Panc1 (cell line): Measurements from ENCODE around the gene RABGAP1L. TPM values are rescaled to one million over a fixed set of nuclear protein-coding genes. Genes with fewer than 3 reads are reported as not detected.

Experiments
- ATAC-seq: fragments of 200-7000 bp; cut with Tn5 transposase; 2 replicates; pipeline ENCODE4 v1.9.1; 2020; ENCODE audit warnings: mild to moderate bottlenecking, moderate library complexity
- BruUV-seq: library from RNA; stranded (reverse); fragments of 400-500 nt; replicated peaks from 2 replicates; lab custom pipeline; 2021; lab: Mats Ljungman, UMichigan
- CTCF ChIA-PET: fragments of 300-600 bp; sonication (Branson Sonifier 250); formaldehyde crosslinking; loops from one replicate; lab custom pipeline; 2022; ENCODE audit warnings: antibody characterized with exemption; lab: Charles Lee
- POLR2A ChIA-PET: fragments of 300-600 bp; sonication (Branson Sonifier 250); formaldehyde crosslinking; loops from one replicate; lab custom pipeline; 2022; ENCODE audit warnings: antibody characterized with exemption; lab: Charles Lee
- DNase-seq: peaks from one replicate; pipeline ENCODE4 v3.0.0-alpha.2; 2010; ENCODE audit warnings: low read depth, low spot score
- H3K27ac ChIP-seq: 2 replicates; pipeline ENCODE4 v1.5.1; 2011; ENCODE audit warnings: mild to moderate bottlenecking, low read length, inconsistent platforms
- H3K27me3 ChIP-seq: fragments of 200-500 bp; sonication (Bioruptor generic); 2 replicates; pipeline ENCODE4 v1.6.0; 2014; ENCODE audit warnings: low read length, inconsistent platforms; ENCODE audit not compliant: control insufficient read depth, insufficient read depth
- H3K36me3 ChIP-seq: fragments of 200-500 bp; sonication (Bioruptor generic); 2 replicates; pipeline ENCODE4 v1.5.1; 2014; ENCODE audit warnings: inconsistent platforms, mild to moderate bottlenecking, low read length, moderate library complexity; ENCODE audit not compliant: control insufficient read depth, insufficient read depth
- H3K4me1 ChIP-seq: 2 replicates; pipeline ENCODE4 v1.5.1; 2011; ENCODE audit warnings: inconsistent platforms, mild to moderate bottlenecking, low read length, moderate library complexity; ENCODE audit not compliant: control insufficient read depth, insufficient read depth
- H3K4me3 ChIP-seq, 2 experiments: 2 replicates each; pipeline ENCODE4 v1.5.1; 2011 to 2012; ENCODE audit warnings: low read depth in 2 of 2, low read length in 2 of 2, mild to moderate bottlenecking in 2 of 2, inconsistent platforms in 1 of 2, moderate library complexity in 1 of 2
- H3K9me3 ChIP-seq: fragments of 200-500 bp; sonication (Bioruptor generic); 2 replicates; pipeline ENCODE4 v1.5.1; 2014; ENCODE audit warnings: low read depth, mild to moderate bottlenecking, inconsistent platforms, low read length, moderate library complexity; ENCODE audit not compliant: control insufficient read depth, insufficient read depth
- CTCF ChIP-seq: fragments of 450-650 bp; IDR thresholded peaks from 2 replicates; pipeline ENCODE4 v1.5.1; 2017; ENCODE audit warnings: mild to moderate bottlenecking
- POLR2AphosphoS5 ChIP-seq: IDR thresholded peaks from 2 replicates; pipeline ENCODE4 v1.6.1; 2012; ENCODE audit warnings: mild to moderate bottlenecking, low read depth, low read length, moderate library complexity
- REST ChIP-seq, 2 experiments: IDR thresholded peaks; 2 replicates each; pipeline ENCODE4 v1.6.1; 2011 to 2012; ENCODE audit warnings: low read depth in 2 of 2, control low read depth in 1 of 2, low read length in 1 of 2, mild to moderate bottlenecking in 1 of 2, moderate library complexity in 1 of 2; ENCODE audit not compliant: insufficient read depth in 1 of 2
- SIN3A ChIP-seq: IDR thresholded peaks from 2 replicates; pipeline ENCODE4 v1.6.1; 2012; ENCODE audit warnings: low read depth, mild to moderate bottlenecking, low read length, moderate library complexity, borderline replicate concordance; ENCODE audit not compliant: insufficient read depth
- TCF7L2 ChIP-seq: IDR thresholded peaks from 2 replicates; pipeline ENCODE4 v1.6.1; 2011; ENCODE audit warnings: mild to moderate bottlenecking, low read depth, low read length, inconsistent platforms
- in situ Hi-C: cut with HindIII; loops from 2 replicates; pipeline ENCODE4 v1.10.0; 2016; ENCODE audit warnings: low sequenced_read_pairs, low pct_unique_long_range_greater_than_20kb
- intact Hi-C: fragments of 100-400 bp; cut with micrococcal nuclease; formaldehyde crosslinking; loops from one replicate; pipeline ENCODE4 v1.10.0; 2022; ENCODE audit not compliant: unreplicated experiment
- total RNA-seq: library from RNA; stranded (reverse); gene quantifications from one replicate; pipeline ENCODE4 v1.2.1, GENCODE V29; 2021; ENCODE audit not compliant: unreplicated experiment

Gene RABGAP1L
- total RNA-seq, 1 experiment from 2014 or later, result 37.0 TPM

GRCh38 chr1:174221681-174222080 is 62.4 kb downstream of the RABGAP1L start (continued):
- no peak for TF ChIP-seq SIN3A

DNA sequence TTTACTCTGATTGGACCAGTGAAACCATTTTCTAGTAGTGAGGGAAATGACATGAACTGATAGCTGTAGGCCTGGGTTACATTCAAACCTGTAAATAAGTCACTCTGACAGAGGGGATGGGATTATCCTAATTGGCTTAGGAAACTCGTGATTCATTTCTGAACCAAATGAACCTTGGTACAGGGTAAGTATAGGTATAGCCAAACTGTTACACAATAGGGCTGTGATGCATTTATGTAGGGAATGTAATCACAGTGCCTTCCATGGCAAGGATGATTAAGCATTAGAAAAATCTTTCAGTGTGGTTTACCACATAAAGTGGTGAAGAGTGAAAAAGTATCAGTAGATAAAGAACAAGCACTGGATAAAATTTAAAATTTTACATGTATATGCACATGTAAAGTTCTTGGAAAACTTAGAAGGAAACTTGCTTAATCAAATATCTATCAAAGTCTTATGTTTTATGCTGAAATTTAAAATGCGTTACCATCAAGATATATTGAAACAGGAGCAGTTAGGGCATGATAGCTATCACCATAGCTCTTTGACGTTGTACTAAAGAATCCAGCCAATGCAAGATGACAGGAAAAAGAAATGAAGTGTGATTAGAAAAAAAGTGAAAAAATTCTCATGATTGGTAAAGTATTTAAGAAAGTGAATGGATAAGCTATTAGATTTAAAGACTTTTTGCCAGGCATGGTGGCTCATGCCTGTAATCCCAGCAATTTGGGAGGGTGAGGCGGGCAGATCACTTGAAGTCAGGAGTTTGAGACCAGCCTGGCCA is 63.0 kb downstream of the RABGAP1L start:
- no TSS peak for BruUV-seq
- ATAC-seq (no peak), DNase-seq (no peak)
- Histone ChIP-seq H3K27me3 (no peaks in the 10 kb centered on the region), H3K9me3 (peaks cover 4% of the 10 kb centered on the region; the same call in 1 of the 2 replicates), H3K27ac (no peak overlapping the region), H3K4me1 (peaks cover 8% of the 10 kb centered on the region), H3K36me3 (no peaks in the 10 kb centered on the region), H3K4me3 (no peak overlapping the region)
- in situ Hi-C loops, result no loop called here
- POLR2A ChIA-PET, result no interaction called here
- TF ChIP-seq TCF7L2 (no peak), SIN3A (no peak), POLR2AphosphoS5 (no peak), CTCF (no peak), REST (IDR thresholded peaks at IDR 0.05; ENCODE audit: insufficient read depth in 1 of 2, low read depth in 2 of 2, low read length in 1 of 2) (no peak)
- intact Hi-C loops, result no loop called here
- CTCF ChIA-PET, result no interaction called here

GRCh38 chr1:174224641-174225040 is 65.3 kb downstream of the RABGAP1L start:
- TF ChIP-seq SIN3A (no peak), CTCF (no peak)
- CTCF ChIA-PET, result no interaction called here
- in situ Hi-C loops, result no loop called here

More at GRCh38 chr1:174224641-174225040, 65.3 kb downstream of the RABGAP1L start:
- BruUV-seq, result no TSS peak
- no peaks in the 10 kb centered on the region for H3K4me1 ChIP-seq
- intact Hi-C loops, result no loop called here
- no peaks in the 10 kb centered on the region for H3K27me3 ChIP-seq
- DNase-seq (no peak), ATAC-seq (no peak)
- POLR2A ChIA-PET, result no interaction called here
- no peak overlapping the region for H3K4me3 ChIP-seq
- H3K9me3 ChIP-seq, result peaks cover 4% of the 10 kb centered on the region; the same call in 1 of the 2 replicates
- no peak overlapping the region for H3K27ac ChIP-seq
- H3K36me3 ChIP-seq, result no peaks in the 10 kb centered on the region
